OCI-LY7 (cell line): ENCODE data around the gene HOXB5. TPM values are rescaled to one million over a fixed set of nuclear protein-coding genes. Genes with fewer than 3 reads are reported as not detected.
A peak's percentile ranks its signal among the peaks of the same experiment; 100 is the strongest.

Experiments
- BruUV-seq: library from RNA; stranded (reverse); fragments of 400-500 nt; replicated peaks from 2 replicates; lab custom pipeline; 2021; lab: Mats Ljungman, UMichigan
- CTCF ChIA-PET: fragments of 300-600 bp; sonication (Branson Sonifier 250); formaldehyde crosslinking; loops from one replicate; lab custom pipeline; 2022; ENCODE audit warnings: antibody characterized with exemption; ENCODE audit not compliant: unreplicated experiment; lab: Charles Lee
- POLR2A ChIA-PET: fragments of 300-600 bp; sonication (Branson Sonifier 250); formaldehyde crosslinking; loops from one replicate; lab custom pipeline; 2022; ENCODE audit warnings: antibody characterized with exemption; lab: Charles Lee
- DNase-seq: peaks from one replicate; pipeline ENCODE4 v3.0.0-alpha.2; 2015; ENCODE audit warnings: low spot score
- H2AFZ ChIP-seq: fragments of 200-600 bp; sonication (generic), shearing (Covaris generic); 2 replicates; pipeline ENCODE4 v1.6.1; 2014; ENCODE audit warnings: mild to moderate bottlenecking, antibody characterized with exemption, low read length, moderate library complexity
- H3K27ac ChIP-seq: fragments of 200-600 bp; sonication (generic); 2 replicates; pipeline ENCODE4 v1.5.1; 2014; ENCODE audit warnings: mixed run types, low read depth, mild to moderate bottlenecking, moderate library complexity, low read length, inconsistent platforms; ENCODE audit not compliant: poor library complexity, severe bottlenecking
- H3K36me3 ChIP-seq: fragments of 200-600 bp; sonication (generic); 2 replicates; pipeline ENCODE4 v1.6.1; 2014; ENCODE audit warnings: mild to moderate bottlenecking, antibody characterized with exemption, low read length, moderate library complexity, mixed read lengths; ENCODE audit not compliant: insufficient read depth
- H3K4me1 ChIP-seq: fragments of 200-600 bp; sonication (generic); 2 replicates; pipeline ENCODE4 v1.5.1; 2014; ENCODE audit warnings: mild to moderate bottlenecking, low read length; ENCODE audit not compliant: insufficient read depth, poor library complexity, severe bottlenecking
- H3K4me2 ChIP-seq: fragments of 200-600 bp; sonication (generic); 2 replicates; pipeline ENCODE4 v1.6.1; 2014; ENCODE audit warnings: mild to moderate bottlenecking, low read length
- H3K4me3 ChIP-seq: fragments of 200-600 bp; sonication (generic); 2 replicates; pipeline ENCODE4 v1.5.1; 2014; ENCODE audit warnings: mild to moderate bottlenecking, low read depth, low read length; ENCODE audit not compliant: poor library complexity, severe bottlenecking
- H3K79me2 ChIP-seq: fragments of 200-600 bp; sonication (generic); 2 replicates; pipeline ENCODE4 v1.6.1; 2016; ENCODE audit warnings: low read depth, mild to moderate bottlenecking, low read length, moderate library complexity, mixed read lengths; ENCODE audit not compliant: insufficient read depth
- H3K9me2 ChIP-seq: fragments of 200-600 bp; sonication (generic); 2 replicates; pipeline ENCODE4 v1.6.1; 2016; ENCODE audit warnings: mild to moderate bottlenecking, low read length, mixed read lengths; ENCODE audit not compliant: insufficient read depth
- H3K9me3 ChIP-seq: fragments of 200-600 bp; sonication (generic); 2 replicates; pipeline ENCODE4 v1.6.1; 2014; ENCODE audit warnings: mild to moderate bottlenecking, mixed run types, low read length, mixed read lengths
- H4K20me1 ChIP-seq: fragments of 200-600 bp; sonication (generic); 2 replicates; pipeline ENCODE4 v1.6.1; 2014; ENCODE audit warnings: mild to moderate bottlenecking, antibody characterized with exemption, low read length, moderate library complexity, mixed read lengths; ENCODE audit not compliant: insufficient read depth
- EZH2phosphoT487 ChIP-seq: fragments of 200-600 bp; sonication (generic); IDR thresholded peaks from 2 replicates; pipeline ENCODE4 v1.6.1; 2018; ENCODE audit warnings: low read depth, borderline replicate concordance, mild to moderate bottlenecking, mixed run types, antibody characterized with exemption, low read length, moderate library complexity, mixed read lengths
- intact Hi-C: fragments of 100-400 bp; cut with micrococcal nuclease; formaldehyde crosslinking; loops from one replicate; pipeline ENCODE4 v1.10.0; 2022; ENCODE audit not compliant: unreplicated experiment
- total RNA-seq, 2 experiments: library from RNA; depleted of rRNA in 1 of 2; stranded (reverse); fragments of >200 nt in 1 of 2; shearing (Covaris generic) in 1 of 2; gene quantifications; 2 replicates each; pipeline ENCODE4 v1.2.3, GENCODE V29; 2014 to 2022
- TF ChIP-seq, protein P1 (sequence below): fragments of 200-600 bp; sonication (generic); conservative IDR thresholded peaks from 2 replicates; pipeline ENCODE4 v1.5.1; 2014; ENCODE audit warnings: mild to moderate bottlenecking, antibody characterized with exemption, low read length, moderate library complexity, mixed read lengths

Gene HOXB5
- total RNA-seq, 2 experiments from 2014 or later: not detected

DNA sequence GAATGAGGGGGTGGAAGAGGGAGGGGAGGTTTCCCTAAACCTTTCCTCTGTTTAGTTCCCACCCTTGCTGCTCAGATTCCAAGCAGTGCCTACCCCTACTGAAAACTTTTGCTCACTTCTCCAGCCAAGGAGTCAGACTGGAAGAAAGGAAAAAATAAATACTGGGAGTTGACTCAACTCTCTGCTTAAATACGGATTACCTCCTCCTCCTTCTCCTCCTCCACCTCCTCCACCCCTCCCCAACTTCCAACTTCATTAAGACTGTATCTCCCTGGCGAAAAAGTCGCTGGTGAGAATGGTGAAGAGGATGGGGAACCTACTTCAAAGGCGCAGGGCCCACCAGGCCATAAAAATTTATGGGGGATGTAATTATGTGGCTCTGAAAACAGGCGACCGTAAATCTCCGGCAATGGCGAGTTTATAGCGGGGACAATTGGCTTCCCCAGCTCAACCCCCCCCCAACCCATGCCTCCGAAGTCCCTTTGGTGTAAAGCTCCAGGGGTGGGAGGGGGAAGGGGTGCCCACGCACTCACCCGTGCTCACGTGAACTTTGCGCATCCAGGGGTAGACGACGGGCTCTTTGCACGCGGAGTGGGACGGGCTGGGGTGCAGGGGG lies 16.1 kb downstream of the HOXB5 start:
- TF ChIP-seq, protein P1, sequence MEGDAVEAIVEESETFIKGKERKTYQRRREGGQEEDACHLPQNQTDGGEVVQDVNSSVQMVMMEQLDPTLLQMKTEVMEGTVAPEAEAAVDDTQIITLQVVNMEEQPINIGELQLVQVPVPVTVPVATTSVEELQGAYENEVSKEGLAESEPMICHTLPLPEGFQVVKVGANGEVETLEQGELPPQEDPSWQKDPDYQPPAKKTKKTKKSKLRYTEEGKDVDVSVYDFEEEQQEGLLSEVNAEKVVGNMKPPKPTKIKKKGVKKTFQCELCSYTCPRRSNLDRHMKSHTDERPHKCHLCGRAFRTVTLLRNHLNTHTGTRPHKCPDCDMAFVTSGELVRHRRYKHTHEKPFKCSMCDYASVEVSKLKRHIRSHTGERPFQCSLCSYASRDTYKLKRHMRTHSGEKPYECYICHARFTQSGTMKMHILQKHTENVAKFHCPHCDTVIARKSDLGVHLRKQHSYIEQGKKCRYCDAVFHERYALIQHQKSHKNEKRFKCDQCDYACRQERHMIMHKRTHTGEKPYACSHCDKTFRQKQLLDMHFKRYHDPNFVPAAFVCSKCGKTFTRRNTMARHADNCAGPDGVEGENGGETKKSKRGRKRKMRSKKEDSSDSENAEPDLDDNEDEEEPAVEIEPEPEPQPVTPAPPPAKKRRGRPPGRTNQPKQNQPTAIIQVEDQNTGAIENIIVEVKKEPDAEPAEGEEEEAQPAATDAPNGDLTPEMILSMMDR: no peak
- TF ChIP-seq EZH2phosphoT487: no peak
- H3K4me3 ChIP-seq: peak overlapping the region; percentile 85
- H3K27ac ChIP-seq: no peak overlapping the region
- POLR2A ChIA-PET: no interaction called here
- no peaks in the 10 kb centered on the region for H3K9me2 ChIP-seq
- no peaks in the 10 kb centered on the region for H3K9me3 ChIP-seq
- DNase-seq: peak; percentile 25
- CTCF ChIA-PET: interaction anchor here (0.6 kb wide), 2 partner anchors 29 to 330 kb away, joined by 6 to 8 read pairs; no protein-coding TSS in a partner anchor
- peak overlapping the region; percentile 45; the same call in 1 of the 2 replicates for H2AFZ ChIP-seq
- H3K79me2 ChIP-seq: peaks cover 6% of the 10 kb centered on the region; the same call in 1 of the 2 replicates
- BruUV-seq: no TSS peak
- intact Hi-C loops: no loop called here
- peaks cover 5% of the 10 kb centered on the region; the same call in 1 of the 2 replicates for H3K36me3 ChIP-seq
- peaks cover 19% of the 10 kb centered on the region for H3K4me1 ChIP-seq
- H3K4me2 ChIP-seq: peak overlapping the region; percentile 77
- H4K20me1 ChIP-seq: no peaks in the 10 kb centered on the region

DNA sequence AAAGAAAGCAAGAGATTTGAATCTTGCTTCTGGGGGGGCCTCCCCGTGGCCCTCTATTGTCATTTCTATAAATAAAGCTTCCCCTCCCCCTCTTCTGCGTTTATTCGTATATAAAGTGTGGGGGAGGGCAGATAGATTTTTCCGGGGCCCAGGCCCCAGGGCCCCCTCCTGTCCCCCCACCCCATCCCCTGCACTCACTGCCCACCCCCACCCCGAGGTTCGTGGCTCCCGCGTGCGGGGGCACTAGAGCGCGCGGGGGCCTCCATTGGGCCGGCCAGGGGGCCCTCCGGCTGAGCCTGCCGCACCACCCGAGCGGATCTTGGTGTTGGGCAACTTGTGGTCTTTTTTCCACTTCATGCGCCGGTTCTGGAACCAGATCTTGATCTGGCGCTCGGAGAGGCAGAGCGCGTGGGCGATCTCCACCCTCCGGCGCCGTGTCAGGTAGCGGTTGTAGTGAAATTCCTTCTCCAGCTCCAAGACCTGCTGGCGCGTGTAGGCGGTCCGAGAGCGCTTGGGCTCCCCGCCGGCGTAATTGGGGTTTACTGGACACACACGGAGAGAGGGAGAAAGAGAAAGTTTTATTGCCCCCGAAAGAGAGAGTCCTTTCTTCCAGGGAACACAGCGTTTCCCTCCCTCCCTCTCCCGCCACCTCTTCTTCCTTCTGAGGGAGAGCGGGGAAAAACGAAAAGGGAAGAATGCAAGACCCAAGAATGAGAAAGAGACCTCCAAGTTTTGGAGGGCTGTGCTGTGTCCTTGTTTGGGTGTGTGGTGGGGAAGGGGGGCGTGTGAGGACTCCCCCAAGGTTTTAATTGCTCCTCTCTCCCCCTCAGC lies 16.9 kb downstream of the HOXB5 start:
- BruUV-seq: no TSS peak
- Histone ChIP-seq H3K9me2 (no peaks in the 10 kb centered on the region), H4K20me1 (no peaks in the 10 kb centered on the region), H3K27ac (no peak overlapping the region), H3K9me3 (no peaks in the 10 kb centered on the region), H3K4me1 (peaks cover 19% of the 10 kb centered on the region), H3K36me3 (peaks cover 5% of the 10 kb centered on the region; the same call in 1 of the 2 replicates), H3K79me2 (peaks cover 6% of the 10 kb centered on the region; the same call in 1 of the 2 replicates), H3K4me2 (peak overlapping the region; percentile 77), H2AFZ (no peak overlapping the region), H3K4me3 (peak overlapping the region; percentile 85)
- ChIA-PET CTCF (interaction anchor here (0.6 kb wide), 1 partner anchor 28 kb away, joined by 6 read pairs; no protein-coding TSS in a partner anchor), POLR2A (no interaction called here)
- no peak for DNase-seq
- TF ChIP-seq EZH2phosphoT487: no peak
- TF ChIP-seq, protein P1: no peak
- intact Hi-C loops: no loop called here
